ENCODE data around the gene VMAC.
"Not testable (repeated sequence)": the region's sequence is repeated elsewhere in the genome, so short reads cannot be mapped to it uniquely, and the experiment has no call there.

Gene VMAC, protein sequence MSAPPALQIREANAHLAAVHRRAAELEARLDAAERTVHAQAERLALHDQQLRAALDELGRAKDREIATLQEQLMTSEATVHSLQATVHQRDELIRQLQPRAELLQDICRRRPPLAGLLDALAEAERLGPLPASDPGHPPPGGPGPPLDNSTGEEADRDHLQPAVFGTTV

DNA sequence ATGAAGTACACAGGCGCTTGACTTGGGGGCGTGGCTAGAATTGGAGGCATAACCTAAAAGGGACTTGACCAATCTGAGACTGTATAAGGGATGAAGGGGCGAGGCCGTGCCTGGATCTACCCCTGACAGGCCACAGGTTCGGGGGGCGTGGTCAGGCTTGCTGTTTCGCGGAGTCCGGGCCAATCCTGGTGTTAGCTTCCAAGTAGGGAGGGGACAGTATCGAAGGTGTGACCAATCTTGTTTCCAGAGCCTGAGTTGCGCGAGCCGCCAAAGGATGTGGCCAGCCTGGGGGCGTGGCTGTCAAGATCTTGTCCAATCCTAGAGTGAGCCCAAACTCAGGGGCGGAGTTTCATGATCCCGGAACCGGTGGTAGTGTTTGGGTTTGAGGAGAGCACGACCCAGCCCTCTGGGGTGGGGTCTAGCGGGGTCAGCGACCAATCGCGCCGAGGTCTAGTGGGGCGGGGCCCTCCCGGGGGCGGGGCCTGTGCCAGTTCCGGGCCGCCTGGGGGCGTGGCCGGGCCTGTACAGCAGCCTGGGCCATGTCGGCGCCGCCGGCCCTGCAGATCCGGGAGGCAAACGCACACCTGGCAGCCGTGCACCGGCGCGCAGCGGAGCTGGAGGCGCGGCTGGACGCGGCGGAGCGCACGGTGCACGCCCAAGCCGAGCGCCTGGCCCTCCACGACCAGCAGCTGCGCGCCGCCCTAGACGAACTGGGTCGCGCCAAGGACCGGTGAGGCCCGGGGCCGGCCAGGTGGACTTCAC is at the start of gene VMAC:
Gene VMAC (plus strand): TSS at position 521 of the 762 bp plus-strand sequence. CDS start 19 bp downstream, at position 540.
- DNase-seq = peak; percentile 100

- DNase-seq = not testable (repeated sequence)
Measured at GRCh38 chr19:5855151-5855550, 49.5 kb upstream of the VMAC start.

DNA sequence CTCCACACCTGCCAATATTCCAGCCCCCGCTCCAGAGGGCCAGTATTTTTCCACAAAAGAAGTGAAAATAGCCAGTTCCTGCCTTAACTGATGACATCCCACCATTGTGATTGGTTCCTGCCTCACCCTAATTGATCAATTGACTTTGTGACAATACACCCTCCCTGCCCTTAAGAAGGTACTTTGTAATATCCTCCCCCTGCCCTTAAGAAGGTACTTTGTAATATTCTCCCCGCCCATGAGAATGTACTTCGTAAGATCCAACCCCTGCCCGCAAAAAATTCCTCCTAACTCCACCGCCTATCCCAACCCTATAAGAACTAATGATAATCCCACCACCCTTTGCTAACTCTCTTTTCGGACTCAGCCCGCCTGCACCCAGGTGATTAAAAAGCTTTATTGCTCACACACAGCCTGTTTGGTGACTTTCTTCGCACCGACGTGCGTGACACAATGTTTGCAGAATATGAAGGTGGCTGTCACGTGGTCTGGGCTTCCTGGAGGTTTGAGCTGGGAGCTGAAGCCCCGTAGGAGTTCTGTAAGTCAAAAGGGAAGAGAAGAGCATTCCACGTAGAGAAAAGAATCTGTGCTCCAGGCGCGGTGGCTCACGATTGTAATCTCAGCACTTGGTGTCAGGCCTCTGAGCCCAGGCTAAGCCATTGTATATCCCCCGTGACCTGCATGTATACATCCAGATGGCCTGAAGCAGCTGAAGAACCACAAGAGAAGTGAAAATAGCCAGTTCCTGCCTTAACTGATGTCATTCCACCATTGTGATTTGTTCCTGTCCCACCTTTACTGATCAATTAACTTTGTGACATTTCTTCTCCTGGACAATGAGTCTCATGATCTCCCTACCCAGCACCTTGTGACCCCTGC is 47.2 kb upstream of the VMAC start:
- no peak for DNase-seq

DNA sequence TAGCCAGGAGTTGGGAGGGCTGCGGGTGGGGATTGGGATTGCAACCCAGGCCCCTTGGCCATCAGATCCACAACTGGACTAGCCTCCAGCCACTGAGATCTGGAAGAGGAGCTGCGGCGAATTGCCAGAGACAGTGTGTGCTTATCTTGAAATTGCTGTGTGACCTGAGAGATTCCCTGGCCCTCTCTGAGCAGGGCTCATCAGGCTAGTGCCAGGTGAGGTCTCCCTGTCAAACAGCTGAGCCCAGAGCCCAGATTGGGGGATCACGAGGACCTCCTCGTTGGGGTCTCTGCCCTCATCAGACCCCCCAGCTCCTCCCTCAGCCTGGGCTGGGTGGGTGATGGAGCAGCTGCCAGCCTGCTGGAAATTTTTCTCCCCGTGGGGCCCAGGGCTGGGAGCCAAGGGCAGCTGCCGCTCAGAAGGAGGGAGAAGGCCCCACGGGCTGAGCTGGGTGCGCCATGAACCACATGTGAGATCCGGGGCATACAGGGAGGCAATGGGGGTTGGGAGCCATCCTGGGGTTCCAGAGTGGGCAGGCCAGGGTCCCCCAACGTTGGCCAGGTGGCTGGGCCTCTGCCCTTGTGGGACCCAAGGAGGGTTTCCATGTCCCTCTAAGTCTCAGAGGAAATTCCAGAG is 41.5 kb upstream of the VMAC start:
- no peak for DNase-seq

- DNase-seq = no peak
Measured at GRCh38 chr19:5864013-5864720, 40.5 kb upstream of the VMAC start.

DNA sequence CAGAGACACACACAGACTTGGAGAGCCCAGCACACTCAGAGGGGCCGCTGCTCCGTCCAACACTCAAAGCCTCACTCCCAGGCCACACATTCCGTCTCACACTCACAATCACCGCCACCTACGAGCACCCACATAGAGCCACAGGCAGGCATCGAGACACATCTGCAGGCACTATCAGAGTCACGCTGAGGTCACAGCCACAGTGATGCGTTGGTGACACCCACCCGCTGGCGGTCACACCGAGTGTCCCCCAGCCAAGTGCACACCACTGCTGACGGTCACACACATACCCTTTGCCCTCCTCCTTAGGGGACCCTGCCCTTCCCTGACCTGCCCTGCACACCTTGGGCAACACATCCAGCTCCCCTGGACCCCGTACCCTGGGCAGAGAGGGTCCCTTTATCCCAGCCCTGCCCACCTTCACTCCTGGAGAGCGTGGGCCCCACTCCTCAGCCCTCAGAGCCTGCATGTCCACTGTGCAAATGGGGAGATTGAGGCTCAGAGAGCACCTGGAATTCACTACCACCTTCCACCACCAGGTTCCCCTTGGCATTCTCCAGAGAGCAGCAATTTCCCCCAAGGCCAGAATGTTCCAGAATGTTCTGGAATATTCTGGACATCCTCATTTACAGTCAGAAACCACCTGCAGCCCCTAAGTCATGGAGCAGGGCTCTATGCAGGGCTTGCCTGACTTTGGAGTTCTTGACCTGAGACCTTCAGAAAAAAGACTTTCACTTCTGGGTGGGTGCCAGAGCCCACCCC is 39.8 kb upstream of the VMAC start:
- DNase-seq = no peak

DNA sequence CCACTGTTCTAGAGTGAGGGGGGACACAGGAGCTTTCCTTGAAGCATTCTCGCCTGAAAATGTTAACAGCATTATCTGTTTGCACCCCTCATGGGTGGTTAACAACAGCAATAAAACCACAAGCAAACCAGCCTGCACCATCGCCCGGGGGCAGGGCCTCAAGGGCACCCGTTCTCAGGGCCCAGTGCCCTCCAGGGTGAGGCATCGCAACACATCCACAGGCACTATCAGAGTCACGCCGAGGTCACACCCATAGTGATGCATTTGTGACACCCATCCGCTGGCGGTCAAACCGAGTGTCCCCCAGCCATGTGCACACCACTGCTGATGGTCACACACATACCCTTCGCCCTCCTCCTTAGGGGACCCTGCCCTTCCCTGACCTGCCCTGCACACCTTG is 38.9 kb upstream of the VMAC start:
- no peak for DNase-seq

DNA sequence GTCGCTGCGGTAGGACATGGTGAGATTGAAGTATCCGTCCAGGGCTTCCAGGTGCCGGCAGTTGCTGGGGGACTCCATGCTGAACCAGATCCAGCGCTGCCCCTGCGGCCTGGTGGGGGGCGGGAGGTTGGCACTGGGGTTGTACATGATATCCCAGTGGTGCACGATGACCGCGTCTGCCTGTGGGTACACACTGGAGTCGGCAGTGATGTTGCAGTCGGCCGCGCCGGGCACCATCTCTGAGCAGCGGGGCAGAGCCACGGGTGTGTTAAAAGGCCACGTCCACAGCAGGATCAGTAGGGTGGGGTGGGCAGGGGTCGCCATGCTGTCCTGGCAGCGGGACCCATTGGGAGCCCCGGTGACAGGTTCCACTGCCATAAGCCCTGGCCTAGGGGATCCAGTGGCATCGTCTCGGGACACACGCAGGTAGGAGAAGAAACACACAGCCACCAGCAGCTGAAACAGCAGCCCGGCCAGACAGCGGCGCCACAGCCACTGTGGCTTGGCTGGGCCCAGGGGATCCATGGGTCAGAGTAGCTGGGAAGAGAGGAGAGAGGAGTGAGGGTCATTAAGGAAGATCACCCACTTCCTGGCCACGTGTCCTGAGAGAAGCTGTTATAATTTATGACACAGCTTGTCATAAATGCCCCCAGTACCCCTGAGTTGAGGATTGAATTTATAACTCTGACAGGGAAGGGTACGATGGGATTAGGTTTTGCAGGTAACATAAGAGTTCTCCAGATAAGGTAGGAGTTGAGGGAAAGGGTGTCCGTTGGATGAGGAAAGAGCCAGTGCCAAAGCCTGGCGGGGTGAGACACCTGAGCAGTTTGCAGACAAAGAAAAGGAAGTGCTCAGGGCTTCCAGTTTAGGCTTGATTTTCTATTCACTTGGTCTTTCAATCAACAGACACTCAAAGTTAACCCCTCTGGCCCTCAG is 37.2 kb upstream of the VMAC start:
- DNase-seq = no peak

DNA sequence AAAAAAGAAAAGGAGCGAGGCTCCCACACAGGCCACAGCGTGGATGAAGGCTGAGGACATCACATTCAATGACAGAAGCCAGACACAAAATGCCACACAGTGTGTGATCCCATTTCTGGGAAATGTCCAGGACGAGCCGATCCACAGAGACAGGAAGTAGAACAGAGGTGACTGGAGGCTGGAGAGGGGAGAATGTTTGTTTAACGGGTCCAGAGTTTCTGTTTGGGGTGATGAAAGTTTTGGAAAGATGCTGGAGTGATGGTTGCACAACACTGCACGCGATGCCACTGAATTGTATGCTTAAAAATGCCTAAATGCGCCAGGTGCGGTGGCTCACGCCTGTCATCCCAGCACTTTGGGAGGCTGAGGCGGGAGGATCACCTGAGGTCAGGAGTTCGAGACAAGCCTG is 33.7 kb upstream of the VMAC start:
- DNase-seq = no peak

DNA sequence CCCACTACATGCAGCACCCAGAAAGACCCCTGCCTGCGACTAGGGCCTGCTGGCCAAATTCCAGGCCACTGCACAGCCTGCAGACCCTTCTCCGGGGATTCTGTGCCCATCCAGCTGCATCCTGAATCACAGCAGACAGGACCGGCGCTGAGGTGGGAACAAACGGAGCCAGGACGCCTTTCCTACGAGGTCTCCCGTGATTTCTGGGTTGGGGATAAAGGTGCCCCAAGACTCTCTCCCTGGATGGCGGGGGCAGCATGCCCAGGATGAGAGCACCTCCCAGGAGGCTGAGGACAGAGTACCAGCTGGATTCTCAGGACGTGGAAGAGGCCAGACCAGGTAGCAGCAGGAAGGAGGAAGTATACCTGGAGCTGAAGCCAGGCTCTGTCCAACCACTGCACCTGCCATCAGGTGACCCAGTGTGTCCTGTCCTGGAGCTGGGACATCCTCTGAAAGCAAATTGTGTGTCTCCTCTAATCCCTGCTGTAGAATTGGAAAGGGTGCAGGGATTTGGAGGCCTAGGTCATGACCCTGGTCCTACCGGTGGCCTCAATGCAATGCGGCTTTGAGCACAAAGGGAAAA is 31.0 kb upstream of the VMAC start:
- no peak for DNase-seq

- not testable (repeated sequence) for DNase-seq
Measured at GRCh38 chr19:5874496-5874895, 30.2 kb upstream of the VMAC start.

DNA sequence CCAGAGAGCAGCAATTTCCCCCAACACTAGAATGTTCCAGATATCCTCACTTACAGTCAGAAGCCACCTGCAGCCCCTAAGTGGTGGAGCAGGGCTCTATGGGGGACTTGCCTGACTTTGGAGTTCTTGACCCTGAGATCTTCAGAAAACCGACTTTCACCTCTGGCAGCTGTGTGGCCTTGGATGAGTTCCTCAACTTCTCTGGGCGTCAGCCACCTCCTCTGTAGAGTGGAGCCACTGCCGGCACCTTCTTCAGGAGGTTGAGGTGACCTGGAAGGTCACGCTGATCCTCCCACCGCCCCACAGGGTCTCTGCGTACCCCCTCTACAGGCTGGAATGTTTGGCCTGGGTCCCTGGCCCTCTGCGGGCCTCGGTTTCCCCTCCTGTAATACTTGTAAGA is 27.2 kb upstream of the VMAC start:
- no peak for DNase-seq

DNA sequence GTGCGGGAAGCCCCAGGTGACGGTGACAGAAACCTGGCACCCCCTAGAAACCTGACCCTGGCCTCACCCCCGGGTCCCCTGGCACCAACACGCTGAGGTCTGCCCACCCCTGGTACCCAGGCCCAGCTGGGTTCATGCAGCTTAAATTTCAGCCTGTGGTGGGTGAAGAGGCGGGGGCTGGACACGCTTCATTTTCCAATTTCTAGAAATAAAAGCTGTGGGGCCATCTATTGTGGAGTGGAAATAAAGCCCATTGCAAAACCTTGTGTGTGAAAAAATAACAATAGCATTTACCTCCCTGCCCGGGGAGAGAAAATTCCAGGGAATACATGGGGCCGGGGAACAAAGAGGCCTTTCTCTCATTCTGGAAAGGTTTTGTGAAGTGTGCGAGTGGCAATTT is 26.8 kb upstream of the VMAC start:
- DNase-seq = no peak

DNA sequence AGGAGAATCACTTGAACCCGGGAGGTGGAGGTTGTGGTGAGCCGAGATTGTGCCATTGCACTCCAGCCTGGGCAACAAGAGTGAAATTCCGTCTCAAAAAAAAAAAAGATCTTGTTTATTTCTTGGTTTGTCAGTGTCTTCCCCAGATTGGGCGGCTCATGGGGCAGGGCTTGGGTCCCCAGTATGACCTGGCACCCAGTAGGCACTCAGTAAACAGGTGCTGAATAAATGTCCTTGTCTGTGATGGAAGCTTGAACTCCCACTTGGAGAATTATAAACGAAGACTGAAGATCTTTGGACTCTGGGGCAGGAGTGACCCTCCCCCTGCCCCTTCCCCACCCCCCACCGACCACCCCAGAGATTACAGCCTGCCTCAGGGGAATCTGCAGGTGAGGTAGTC is 24.5 kb upstream of the VMAC start:
- DNase-seq = no peak

DNA sequence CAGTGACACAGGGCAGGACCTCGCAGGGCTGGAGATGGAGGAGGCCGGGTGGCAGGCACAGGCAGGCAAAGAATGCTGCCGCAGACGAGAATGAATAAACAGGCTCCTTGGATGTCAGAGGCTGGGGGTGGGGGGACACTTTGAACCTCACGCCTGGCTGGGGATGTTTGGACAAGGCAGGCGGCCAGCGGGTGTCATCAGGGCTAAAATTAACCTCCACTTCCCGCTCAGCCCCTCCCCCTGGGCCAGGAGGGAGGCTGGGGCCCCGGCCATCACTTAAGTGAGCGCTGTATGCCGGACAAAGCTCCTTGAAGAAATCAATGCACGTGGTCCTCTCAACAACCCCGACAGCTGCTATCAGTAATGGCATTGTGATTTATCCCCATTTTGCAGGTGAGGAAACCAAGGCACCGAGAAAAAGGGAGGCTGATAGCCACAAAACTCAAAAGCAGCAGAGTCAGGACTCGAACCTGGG is 24.0 kb upstream of the VMAC start:
- no peak for DNase-seq

DNA sequence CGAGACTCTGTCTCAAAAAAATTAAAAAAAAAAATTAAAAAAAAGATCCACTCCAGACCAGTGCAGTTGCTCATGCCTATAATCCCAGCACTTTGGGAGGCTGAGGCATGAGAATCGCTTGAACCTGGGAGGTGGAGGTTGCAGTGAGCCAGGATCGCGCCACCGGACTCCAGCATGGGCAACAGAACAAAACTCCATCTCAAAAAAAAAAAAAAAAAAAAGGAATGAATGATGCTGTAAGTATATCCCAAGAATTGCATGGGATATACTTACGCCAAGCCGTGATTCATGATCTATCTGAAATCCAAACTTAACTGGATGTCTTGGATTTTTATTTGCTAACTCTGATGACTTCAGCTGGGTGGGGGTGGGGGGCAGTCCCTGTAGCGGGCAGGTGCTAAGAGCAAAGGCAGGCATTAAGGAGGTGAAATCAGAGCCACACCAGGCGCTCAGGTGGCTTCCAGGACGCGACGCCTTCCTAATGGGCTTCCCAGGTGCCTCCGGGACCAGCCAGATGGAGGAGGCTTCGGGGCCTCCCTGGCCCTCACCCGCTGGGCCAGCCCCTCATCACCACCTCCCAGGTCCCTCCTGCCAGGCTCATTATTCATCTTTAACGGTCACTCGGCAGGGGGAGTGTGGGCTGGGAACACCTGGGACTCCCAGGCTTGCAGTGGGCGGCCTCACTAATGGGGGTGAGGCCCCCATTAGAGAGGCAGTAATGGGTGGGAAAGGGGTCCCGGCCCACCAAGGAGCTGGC is 23.0 kb upstream of the VMAC start:
- no peak for DNase-seq

DNA sequence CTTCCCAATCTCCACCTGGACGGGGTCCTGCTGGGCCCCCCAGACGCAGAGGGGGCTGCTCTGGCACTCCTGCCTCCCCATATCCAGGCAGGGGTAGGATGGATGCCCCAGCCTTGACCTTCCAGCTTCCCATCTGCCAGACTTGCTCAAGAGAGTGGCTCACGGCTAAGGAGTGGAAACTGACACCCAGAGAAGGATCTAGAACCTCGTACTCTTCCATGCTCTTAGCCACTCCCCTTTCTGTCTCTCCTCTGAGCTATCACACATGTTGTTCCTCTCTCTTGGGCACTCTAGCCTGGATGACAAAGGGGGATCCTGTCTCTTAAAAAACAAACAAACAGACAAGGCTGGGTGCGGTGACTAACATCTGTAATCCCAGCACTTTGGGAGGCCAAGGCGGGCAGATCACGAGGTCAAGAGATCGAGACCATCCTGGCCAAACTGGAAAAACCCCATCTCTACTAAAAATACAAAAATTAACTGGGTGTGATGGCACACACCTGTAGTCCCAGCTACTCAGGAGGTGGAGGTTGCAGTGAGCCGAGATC is 22.2 kb upstream of the VMAC start:
- DNase-seq = no peak

GRCh38 chr19:5883157-5883873 is 21.4 kb upstream of the VMAC start:
- DNase-seq = not testable (repeated sequence)
